ENCODE data around the gene CELSR1.

The CELSR1 gene

GRCh38 chr22:46372686-46373085, 164.7 kb downstream of the CELSR1 start:
- no peaks in the 10 kb centered on the region for H3K4me1 ChIP-seq (ENCODE audit: control insufficient read depth, insufficient read depth, low read length)
- no peaks in the 10 kb centered on the region for H3K9me3 ChIP-seq (ENCODE audit: control insufficient read depth, insufficient read depth, low read length)
- no peak overlapping the region for H3K9ac ChIP-seq (ENCODE audit: low read depth, low read length)
- no peak overlapping the region for H3K4me3 ChIP-seq (ENCODE audit: low read depth, low read length)
- no peaks in the 10 kb centered on the region for H3K27me3 ChIP-seq (ENCODE audit: control insufficient read depth, insufficient read depth, low read length)
- H3K36me3 ChIP-seq (ENCODE audit: control insufficient read depth, insufficient read depth, low read length) = peaks cover 2% of the 10 kb centered on the region

GRCh38 chr22:46371623-46372226, 165.7 kb downstream of the CELSR1 start:
- no peak overlapping the region for H3K9ac ChIP-seq (ENCODE audit: low read depth, low read length)
- H3K9me3 ChIP-seq (ENCODE audit: control insufficient read depth, insufficient read depth, low read length) = no peaks in the 10 kb centered on the region
- no peak overlapping the region for H3K4me3 ChIP-seq (ENCODE audit: low read depth, low read length)
- H3K27me3 ChIP-seq (ENCODE audit: control insufficient read depth, insufficient read depth, low read length) = no peaks in the 10 kb centered on the region
- no peaks in the 10 kb centered on the region for H3K4me1 ChIP-seq (ENCODE audit: control insufficient read depth, insufficient read depth, low read length)
- peaks cover 2% of the 10 kb centered on the region for H3K36me3 ChIP-seq (ENCODE audit: control insufficient read depth, insufficient read depth, low read length)

- no peak overlapping the region for H3K4me3 ChIP-seq (ENCODE audit: low read depth, low read length)
- H3K27me3 ChIP-seq (ENCODE audit: control insufficient read depth, insufficient read depth, low read length) = no peaks in the 10 kb centered on the region
- no peaks in the 10 kb centered on the region for H3K9me3 ChIP-seq (ENCODE audit: control insufficient read depth, insufficient read depth, low read length)
- H3K36me3 ChIP-seq (ENCODE audit: control insufficient read depth, insufficient read depth, low read length) = peaks cover 2% of the 10 kb centered on the region
- no peaks in the 10 kb centered on the region for H3K4me1 ChIP-seq (ENCODE audit: control insufficient read depth, insufficient read depth, low read length)
- H3K9ac ChIP-seq (ENCODE audit: low read depth, low read length) = no peak overlapping the region
Observed at GRCh38 chr22:46370584-46371291, 166.7 kb downstream of the CELSR1 start.

- Histone ChIP-seq H3K4me1 (ENCODE audit: control insufficient read depth, insufficient read depth, low read length) (no peaks in the 10 kb centered on the region), H3K27me3 (ENCODE audit: control insufficient read depth, insufficient read depth, low read length) (no peaks in the 10 kb centered on the region), H3K9me3 (ENCODE audit: control insufficient read depth, insufficient read depth, low read length) (no peaks in the 10 kb centered on the region)
Observed at GRCh38 chr22:46369716-46370583, 167.5 kb downstream of the CELSR1 start.

GRCh38 chr22:46368871-46369715, 168.3 kb downstream of the CELSR1 start:
- Histone ChIP-seq H3K4me1 (ENCODE audit: control insufficient read depth, insufficient read depth, low read length) (no peaks in the 10 kb centered on the region), H3K4me3 (ENCODE audit: low read depth, low read length) (no peak overlapping the region)

More at GRCh38 chr22:46369716-46370583, 167.5 kb downstream of the CELSR1 start:
- Histone ChIP-seq H3K4me3 (ENCODE audit: low read depth, low read length) (no peak overlapping the region), H3K36me3 (ENCODE audit: control insufficient read depth, insufficient read depth, low read length) (peaks cover 8% of the 10 kb centered on the region), H3K9ac (ENCODE audit: low read depth, low read length) (no peak overlapping the region)

GRCh38 chr22:46368422-46368821, 169.0 kb downstream of the CELSR1 start:
- H3K4me3 ChIP-seq (ENCODE audit: low read depth, low read length) = no peak overlapping the region

More at GRCh38 chr22:46368871-46369715, 168.3 kb downstream of the CELSR1 start:
- Histone ChIP-seq H3K9me3 (ENCODE audit: control insufficient read depth, insufficient read depth, low read length) (no peaks in the 10 kb centered on the region), H3K27me3 (ENCODE audit: control insufficient read depth, insufficient read depth, low read length) (no peaks in the 10 kb centered on the region), H3K9ac (ENCODE audit: low read depth, low read length) (no peak overlapping the region), H3K36me3 (ENCODE audit: control insufficient read depth, insufficient read depth, low read length) (peaks cover 6% of the 10 kb centered on the region)

GRCh38 chr22:46367707-46368191, 169.7 kb downstream of the CELSR1 start:
- Histone ChIP-seq H3K36me3 (ENCODE audit: control insufficient read depth, insufficient read depth, low read length) (peaks cover 6% of the 10 kb centered on the region), H3K9me3 (ENCODE audit: control insufficient read depth, insufficient read depth, low read length) (no peaks in the 10 kb centered on the region), H3K9ac (ENCODE audit: low read depth, low read length) (no peak overlapping the region), H3K4me3 (ENCODE audit: low read depth, low read length) (no peak overlapping the region), H3K27me3 (ENCODE audit: control insufficient read depth, insufficient read depth, low read length) (no peaks in the 10 kb centered on the region), H3K4me1 (ENCODE audit: control insufficient read depth, insufficient read depth, low read length) (no peaks in the 10 kb centered on the region)

More at GRCh38 chr22:46368422-46368821, 169.0 kb downstream of the CELSR1 start:
- Histone ChIP-seq H3K27me3 (ENCODE audit: control insufficient read depth, insufficient read depth, low read length) (no peaks in the 10 kb centered on the region), H3K9me3 (ENCODE audit: control insufficient read depth, insufficient read depth, low read length) (no peaks in the 10 kb centered on the region), H3K4me1 (ENCODE audit: control insufficient read depth, insufficient read depth, low read length) (no peaks in the 10 kb centered on the region), H3K9ac (ENCODE audit: low read depth, low read length) (no peak overlapping the region), H3K36me3 (ENCODE audit: control insufficient read depth, insufficient read depth, low read length) (peaks cover 6% of the 10 kb centered on the region)

- H3K9ac ChIP-seq (ENCODE audit: low read depth, low read length) = no peak overlapping the region
- H3K27me3 ChIP-seq (ENCODE audit: control insufficient read depth, insufficient read depth, low read length) = no peaks in the 10 kb centered on the region
- peaks cover 6% of the 10 kb centered on the region for H3K36me3 ChIP-seq (ENCODE audit: control insufficient read depth, insufficient read depth, low read length)
- no peaks in the 10 kb centered on the region for H3K4me1 ChIP-seq (ENCODE audit: control insufficient read depth, insufficient read depth, low read length)
- H3K9me3 ChIP-seq (ENCODE audit: control insufficient read depth, insufficient read depth, low read length) = no peaks in the 10 kb centered on the region
- H3K4me3 ChIP-seq (ENCODE audit: low read depth, low read length) = no peak overlapping the region
Observed at GRCh38 chr22:46366801-46367706, 170.4 kb downstream of the CELSR1 start.

GRCh38 chr22:46366327-46366731, 171.1 kb downstream of the CELSR1 start:
- no peak overlapping the region for H3K4me3 ChIP-seq (ENCODE audit: low read depth, low read length)
- peaks cover 6% of the 10 kb centered on the region for H3K36me3 ChIP-seq (ENCODE audit: control insufficient read depth, insufficient read depth, low read length)
- no peak overlapping the region for H3K9ac ChIP-seq (ENCODE audit: low read depth, low read length)
- no peaks in the 10 kb centered on the region for H3K9me3 ChIP-seq (ENCODE audit: control insufficient read depth, insufficient read depth, low read length)
- H3K4me1 ChIP-seq (ENCODE audit: control insufficient read depth, insufficient read depth, low read length) = no peaks in the 10 kb centered on the region
- no peaks in the 10 kb centered on the region for H3K27me3 ChIP-seq (ENCODE audit: control insufficient read depth, insufficient read depth, low read length)

- Histone ChIP-seq H3K36me3 (ENCODE audit: control insufficient read depth, insufficient read depth, low read length) (peaks cover 6% of the 10 kb centered on the region), H3K9ac (ENCODE audit: low read depth, low read length) (no peak overlapping the region), H3K9me3 (ENCODE audit: control insufficient read depth, insufficient read depth, low read length) (no peaks in the 10 kb centered on the region), H3K4me3 (ENCODE audit: low read depth, low read length) (no peak overlapping the region), H3K27me3 (ENCODE audit: control insufficient read depth, insufficient read depth, low read length) (no peaks in the 10 kb centered on the region), H3K4me1 (ENCODE audit: control insufficient read depth, insufficient read depth, low read length) (no peaks in the 10 kb centered on the region)
Observed at GRCh38 chr22:46365166-46365624, 172.2 kb downstream of the CELSR1 start.

Measured in iPS-15b (cell line).